Neural cell (in vitro differentiated cells): ENCODE data around the gene YIF1B. TPM values are rescaled to one million over a fixed set of nuclear protein-coding genes. Genes with fewer than 3 reads are reported as not detected.

ENCODE experiments used
- H2AFZ ChIP-seq: fragments of 200-600, 300-800 bp; sonication (generic), shearing (Covaris generic); 2 replicates; pipeline ENCODE4 v1.6.0; 2014; ENCODE audit warnings: low read depth, mild to moderate bottlenecking, antibody characterized with exemption, low read length, moderate library complexity
- H3F3A ChIP-seq: fragments of 200-600 bp; shearing (Covaris generic); 2 replicates; pipeline ENCODE4 v1.6.1; 2016; ENCODE audit warnings: mild to moderate bottlenecking, moderate library complexity, mixed read lengths, antibody characterized with exemption, low read length; ENCODE audit not compliant: insufficient read depth, poor library complexity, severe bottlenecking
- H3K27ac ChIP-seq: fragments of 200-600, 300-800 bp; sonication (generic), shearing (Covaris generic); 2 replicates; pipeline ENCODE4 v1.5.1; 2014; ENCODE audit warnings: mild to moderate bottlenecking, low read length, moderate library complexity
- H3K27me3 ChIP-seq: fragments of 300-800, 200-600 bp; sonication (generic), shearing (Covaris generic); 2 replicates; pipeline ENCODE4 v1.6.0; 2014; ENCODE audit warnings: mild to moderate bottlenecking, low read depth, low read length, moderate library complexity; ENCODE audit not compliant: insufficient read depth
- H3K36me3 ChIP-seq: fragments of 300-800, 200-600 bp; sonication (generic), shearing (Covaris generic); 2 replicates; pipeline ENCODE4 v1.5.1; 2014; ENCODE audit warnings: mild to moderate bottlenecking, antibody characterized with exemption, low read length, moderate library complexity; ENCODE audit not compliant: insufficient read depth
- H3K4me2 ChIP-seq: fragments of 300-800, 200-600 bp; sonication (generic), shearing (Covaris generic); 2 replicates; pipeline ENCODE4 v1.6.0; 2014; ENCODE audit warnings: mild to moderate bottlenecking, low read length
- H3K4me3 ChIP-seq: fragments of 300-800, 200-600 bp; sonication (generic), shearing (Covaris generic); 2 replicates; pipeline ENCODE4 v1.5.1; 2014; ENCODE audit warnings: mild to moderate bottlenecking, low read length, moderate library complexity
- H3K79me2 ChIP-seq: fragments of 200-600 bp; shearing (Covaris generic); replicated peaks from 2 replicates; pipeline ENCODE4 v1.6.0; 2014; ENCODE audit warnings: mild to moderate bottlenecking, low read length, moderate library complexity; ENCODE audit not compliant: insufficient read depth
- H3K9ac ChIP-seq: fragments of 300-800, 200-600 bp; sonication (generic), shearing (Covaris generic); 2 replicates; pipeline ENCODE4 v1.6.1; 2016; ENCODE audit warnings: mild to moderate bottlenecking, low read length, mixed read lengths
- H3K9me2 ChIP-seq: fragments of 200-600 bp; shearing (Covaris generic); 2 replicates; pipeline ENCODE4 v1.6.1; 2016; ENCODE audit warnings: mild to moderate bottlenecking, low read length, mixed read lengths; ENCODE audit not compliant: insufficient read depth
- H3K9me3 ChIP-seq: fragments of 200-600, 300-800 bp; sonication (generic), shearing (Covaris generic); 2 replicates; pipeline ENCODE4 v1.6.1; 2016; ENCODE audit warnings: mild to moderate bottlenecking, mixed run types, low read length, moderate library complexity, mixed read lengths
- H4K20me1 ChIP-seq: fragments of 200-600 bp; shearing (Covaris generic); 2 replicates; pipeline ENCODE4 v1.6.1; 2016; ENCODE audit warnings: mild to moderate bottlenecking, mixed run types; ENCODE audit not compliant: insufficient read depth
- EP300 ChIP-seq: fragments of 450-650 bp; conservative IDR thresholded peaks from 2 replicates; pipeline ENCODE4 v1.6.1; 2014; ENCODE audit warnings: antibody characterized with exemption, mild to moderate bottlenecking, moderate library complexity; ENCODE audit not compliant: poor library complexity, severe bottlenecking
- EZH2 ChIP-seq: fragments of 200-600, 300-800 bp; shearing (Covaris generic), sonication (generic); IDR thresholded peaks from 2 replicates; pipeline ENCODE4 v1.6.1; 2014; ENCODE audit warnings: antibody characterized with exemption, low read length, borderline replicate concordance, mild to moderate bottlenecking; ENCODE audit not compliant: insufficient read depth, poor library complexity, severe bottlenecking
- MXI1 ChIP-seq: fragments of 450-650 bp; conservative IDR thresholded peaks from 2 replicates; pipeline ENCODE4 v1.6.1; 2014; ENCODE audit warnings: antibody characterized with exemption, mild to moderate bottlenecking; ENCODE audit not compliant: poor library complexity, severe bottlenecking
- POLR2AphosphoS5 ChIP-seq: IDR thresholded peaks from 2 replicates; pipeline ENCODE4 v1.6.1; 2012
- RAD21 ChIP-seq: fragments of 450-650 bp; conservative IDR thresholded peaks from 2 replicates; pipeline ENCODE4 v1.6.1; 2014; ENCODE audit warnings: antibody characterized with exemption, mild to moderate bottlenecking, moderate library complexity
- SMC3 ChIP-seq: fragments of 450-650 bp; conservative IDR thresholded peaks from 2 replicates; pipeline ENCODE4 v1.6.1; 2014; ENCODE audit warnings: antibody characterized with exemption, mild to moderate bottlenecking, moderate library complexity; ENCODE audit not compliant: poor library complexity
- TAF1 ChIP-seq: IDR thresholded peaks from 2 replicates; pipeline ENCODE4 v1.6.1; 2012; ENCODE audit warnings: low read depth
- polyA plus RNA-seq: library from polyadenylated mRNA; depleted of rRNA; stranded (reverse); fragments of >200 nt; gene quantifications from 2 replicates; pipeline ENCODE4 v1.2.3, GENCODE V29; 2014
- TF ChIP-seq, protein P1 (sequence below): fragments of 450-650 bp; IDR thresholded peaks from 2 replicates; pipeline ENCODE4 v1.5.1; 2014; ENCODE audit warnings: antibody characterized with exemption, mild to moderate bottlenecking, moderate library complexity; ENCODE audit not compliant: poor library complexity, severe bottlenecking
- TF ChIP-seq, protein P2 (sequence below): IDR thresholded peaks from 2 replicates; pipeline ENCODE4 v1.6.1; 2012; ENCODE audit warnings: borderline replicate concordance

YIF1B gene
- polyA plus RNA-seq, 1 donor from 2014 or later = 84.0 TPM

GRCh38 chr19:38287604-38288003 is 28.1 kb downstream of the YIF1B start:
- no peak overlapping the region for H3K4me2 ChIP-seq
- H2AFZ ChIP-seq = no peak overlapping the region
- no peak overlapping the region for H3K27ac ChIP-seq
- no peaks in the 10 kb centered on the region for H3F3A ChIP-seq
- TF ChIP-seq EZH2 = no peak
- TF ChIP-seq MXI1 = no peak
- TF ChIP-seq EP300 = no peak
- TF ChIP-seq POLR2AphosphoS5 = no peak
- TF ChIP-seq TAF1 = no peak
- no peak for TF ChIP-seq SMC3
- TF ChIP-seq RAD21 = no peak
- TF ChIP-seq, protein P1, sequence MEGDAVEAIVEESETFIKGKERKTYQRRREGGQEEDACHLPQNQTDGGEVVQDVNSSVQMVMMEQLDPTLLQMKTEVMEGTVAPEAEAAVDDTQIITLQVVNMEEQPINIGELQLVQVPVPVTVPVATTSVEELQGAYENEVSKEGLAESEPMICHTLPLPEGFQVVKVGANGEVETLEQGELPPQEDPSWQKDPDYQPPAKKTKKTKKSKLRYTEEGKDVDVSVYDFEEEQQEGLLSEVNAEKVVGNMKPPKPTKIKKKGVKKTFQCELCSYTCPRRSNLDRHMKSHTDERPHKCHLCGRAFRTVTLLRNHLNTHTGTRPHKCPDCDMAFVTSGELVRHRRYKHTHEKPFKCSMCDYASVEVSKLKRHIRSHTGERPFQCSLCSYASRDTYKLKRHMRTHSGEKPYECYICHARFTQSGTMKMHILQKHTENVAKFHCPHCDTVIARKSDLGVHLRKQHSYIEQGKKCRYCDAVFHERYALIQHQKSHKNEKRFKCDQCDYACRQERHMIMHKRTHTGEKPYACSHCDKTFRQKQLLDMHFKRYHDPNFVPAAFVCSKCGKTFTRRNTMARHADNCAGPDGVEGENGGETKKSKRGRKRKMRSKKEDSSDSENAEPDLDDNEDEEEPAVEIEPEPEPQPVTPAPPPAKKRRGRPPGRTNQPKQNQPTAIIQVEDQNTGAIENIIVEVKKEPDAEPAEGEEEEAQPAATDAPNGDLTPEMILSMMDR = no peak
- TF ChIP-seq, protein P2, sequence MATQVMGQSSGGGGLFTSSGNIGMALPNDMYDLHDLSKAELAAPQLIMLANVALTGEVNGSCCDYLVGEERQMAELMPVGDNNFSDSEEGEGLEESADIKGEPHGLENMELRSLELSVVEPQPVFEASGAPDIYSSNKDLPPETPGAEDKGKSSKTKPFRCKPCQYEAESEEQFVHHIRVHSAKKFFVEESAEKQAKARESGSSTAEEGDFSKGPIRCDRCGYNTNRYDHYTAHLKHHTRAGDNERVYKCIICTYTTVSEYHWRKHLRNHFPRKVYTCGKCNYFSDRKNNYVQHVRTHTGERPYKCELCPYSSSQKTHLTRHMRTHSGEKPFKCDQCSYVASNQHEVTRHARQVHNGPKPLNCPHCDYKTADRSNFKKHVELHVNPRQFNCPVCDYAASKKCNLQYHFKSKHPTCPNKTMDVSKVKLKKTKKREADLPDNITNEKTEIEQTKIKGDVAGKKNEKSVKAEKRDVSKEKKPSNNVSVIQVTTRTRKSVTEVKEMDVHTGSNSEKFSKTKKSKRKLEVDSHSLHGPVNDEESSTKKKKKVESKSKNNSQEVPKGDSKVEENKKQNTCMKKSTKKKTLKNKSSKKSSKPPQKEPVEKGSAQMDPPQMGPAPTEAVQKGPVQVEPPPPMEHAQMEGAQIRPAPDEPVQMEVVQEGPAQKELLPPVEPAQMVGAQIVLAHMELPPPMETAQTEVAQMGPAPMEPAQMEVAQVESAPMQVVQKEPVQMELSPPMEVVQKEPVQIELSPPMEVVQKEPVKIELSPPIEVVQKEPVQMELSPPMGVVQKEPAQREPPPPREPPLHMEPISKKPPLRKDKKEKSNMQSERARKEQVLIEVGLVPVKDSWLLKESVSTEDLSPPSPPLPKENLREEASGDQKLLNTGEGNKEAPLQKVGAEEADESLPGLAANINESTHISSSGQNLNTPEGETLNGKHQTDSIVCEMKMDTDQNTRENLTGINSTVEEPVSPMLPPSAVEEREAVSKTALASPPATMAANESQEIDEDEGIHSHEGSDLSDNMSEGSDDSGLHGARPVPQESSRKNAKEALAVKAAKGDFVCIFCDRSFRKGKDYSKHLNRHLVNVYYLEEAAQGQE = no peak
- no peaks in the 10 kb centered on the region for H3K9me2 ChIP-seq
- H3K27me3 ChIP-seq = no peaks in the 10 kb centered on the region
- H3K9ac ChIP-seq = no peak overlapping the region
- no peak overlapping the region for H3K4me3 ChIP-seq
- no peaks in the 10 kb centered on the region for H3K79me2 ChIP-seq
- H4K20me1 ChIP-seq = no peaks in the 10 kb centered on the region
- peaks cover 12% of the 10 kb centered on the region for H3K36me3 ChIP-seq
- H3K9me3 ChIP-seq = no peaks in the 10 kb centered on the region

- H3K27me3 ChIP-seq = no peaks in the 10 kb centered on the region
- H3K9ac ChIP-seq = no peak overlapping the region
- H3K27ac ChIP-seq = no peak overlapping the region
- no peaks in the 10 kb centered on the region for H3F3A ChIP-seq
- TF ChIP-seq, protein P1 = no peak
- no peak for TF ChIP-seq TAF1
- H3K9me3 ChIP-seq = no peaks in the 10 kb centered on the region
- H4K20me1 ChIP-seq = no peaks in the 10 kb centered on the region
- no peaks in the 10 kb centered on the region for H3K79me2 ChIP-seq
- no peak overlapping the region for H3K4me3 ChIP-seq
- no peak overlapping the region for H2AFZ ChIP-seq
- H3K36me3 ChIP-seq = peaks cover 3% of the 10 kb centered on the region
- H3K4me2 ChIP-seq = no peak overlapping the region
- no peaks in the 10 kb centered on the region for H3K9me2 ChIP-seq
Measured at GRCh38 chr19:38285567-38285966, 30.2 kb downstream of the YIF1B start.
